Smooth muscle cell (in vitro differentiated cells): Measurements from ENCODE around the gene CDA. TPM values are rescaled to one million over a fixed set of nuclear protein-coding genes. Genes with fewer than 3 reads are reported as not detected.

Source experiments
- DNase-seq: peaks from one replicate; lab custom pipeline; 2025; ENCODE audit not compliant: unreplicated experiment; lab: John Stamatoyannopoulos, UW
- H2AFZ ChIP-seq: fragments of 200-600 bp; sonication (generic); 2 replicates; pipeline ENCODE4 v1.6.0; 2016; ENCODE audit warnings: antibody characterized with exemption, low read depth, mild to moderate bottlenecking
- H3F3A ChIP-seq: fragments of 200-600 bp; sonication (generic); 2 replicates; pipeline ENCODE4 v1.6.0; 2017; ENCODE audit warnings: antibody characterized with exemption, low read depth
- H3K27ac ChIP-seq: fragments of 200-600 bp; sonication (generic); 2 replicates; pipeline ENCODE4 v1.5.1; 2016; ENCODE audit warnings: low read depth, mild to moderate bottlenecking
- H3K27me3 ChIP-seq: fragments of 200-600 bp; sonication (generic); 2 replicates; pipeline ENCODE4 v1.6.1; 2016; ENCODE audit warnings: low read depth, mild to moderate bottlenecking
- H3K36me3 ChIP-seq: fragments of 200-600 bp; sonication (generic); 2 replicates; pipeline ENCODE4 v1.5.1; 2016; ENCODE audit warnings: low read depth
- H3K4me1 ChIP-seq: fragments of 200-600 bp; sonication (generic); 2 replicates; pipeline ENCODE4 v1.5.1; 2016; ENCODE audit warnings: low read depth
- H3K4me2 ChIP-seq: fragments of 200-600 bp; sonication (generic); 2 replicates; pipeline ENCODE4 v1.6.0; 2016; ENCODE audit warnings: mild to moderate bottlenecking
- H3K4me3 ChIP-seq: fragments of 200-600 bp; sonication (generic); 2 replicates; pipeline ENCODE4 v1.5.1; 2016; ENCODE audit warnings: mild to moderate bottlenecking
- H3K79me2 ChIP-seq: fragments of 200-600 bp; sonication (generic); 2 replicates; pipeline ENCODE4 v1.6.0; 2016; ENCODE audit warnings: low read depth, mild to moderate bottlenecking
- H3K9ac ChIP-seq: fragments of 200-600 bp; sonication (generic); 2 replicates; pipeline ENCODE4 v1.6.0; 2016; ENCODE audit warnings: low read depth
- H3K9me3 ChIP-seq: fragments of 200-600 bp; sonication (generic); replicated peaks from 2 replicates; pipeline ENCODE4 v1.5.1; 2016; ENCODE audit warnings: low read depth
- H4K20me1 ChIP-seq: fragments of 200-600 bp; sonication (generic); 2 replicates; pipeline ENCODE4 v1.6.0; 2016; ENCODE audit warnings: low read depth
- WGBS: methylation state at CpG from one replicate; pipeline ENCODE4 v1.1.7; 2016; ENCODE audit warnings: low lambda C conversion rate; 5-methylcytosine and 5-hydroxymethylcytosine counted together
- polyA plus RNA-seq: library from polyadenylated mRNA; unstranded; fragments of >200 nt; fragmentation: Nextera tagmentation; extraction: Ambion mirVana; gene quantifications from 2 replicates; pipeline ENCODE4 v1.2.1, GENCODE V29; 2016
- total RNA-seq: library from RNA; depleted of rRNA; stranded (reverse); fragments of >200 nt; gene quantifications from 2 replicates; pipeline ENCODE4 v1.2.3, GENCODE V29; 2014
- TF ChIP-seq, protein P1 (sequence below): fragments of 200-600 bp; sonication (generic); IDR thresholded peaks from 2 replicates; pipeline ENCODE4 v1.5.1; 2017; ENCODE audit warnings: borderline replicate concordance, mild to moderate bottlenecking, antibody characterized with exemption; ENCODE audit not compliant: insufficient read depth, poor library complexity, severe bottlenecking

CDA gene
- total and polyA plus RNA-seq, 2 experiments from 2014 or later, result 0.58 to 0.78 TPM

DNA sequence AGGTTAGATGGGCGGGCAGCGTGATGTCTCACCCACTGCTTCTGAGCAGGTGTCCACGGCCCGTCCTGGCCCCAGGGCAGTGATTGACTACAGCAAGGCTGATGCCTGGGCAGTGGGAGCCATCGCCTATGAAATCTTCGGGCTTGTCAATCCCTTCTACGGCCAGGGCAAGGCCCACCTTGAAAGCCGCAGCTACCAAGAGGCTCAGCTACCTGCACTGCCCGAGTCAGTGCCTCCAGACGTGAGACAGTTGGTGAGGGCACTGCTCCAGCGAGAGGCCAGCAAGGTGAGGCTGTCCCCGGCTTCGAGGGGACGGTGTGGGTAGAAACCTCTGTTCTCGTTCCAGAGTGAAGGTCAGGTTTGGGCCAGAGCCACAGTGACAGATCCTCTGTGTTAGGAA, 60.0 kb downstream of the CDA start:
- 96% methylated on average over 15 of the region's 15 CpGs for WGBS
- no peak overlapping the region for H3K9ac ChIP-seq
- H4K20me1 ChIP-seq, result no peaks in the 10 kb centered on the region
- no peaks in the 10 kb centered on the region for H3F3A ChIP-seq
- no peak overlapping the region for H3K4me3 ChIP-seq
- H3K36me3 ChIP-seq, result peaks cover 3% of the 10 kb centered on the region
- DNase-seq, result no peak
- no peak overlapping the region for H3K4me2 ChIP-seq
- no peaks in the 10 kb centered on the region for H3K79me2 ChIP-seq
- TF ChIP-seq, protein P1, sequence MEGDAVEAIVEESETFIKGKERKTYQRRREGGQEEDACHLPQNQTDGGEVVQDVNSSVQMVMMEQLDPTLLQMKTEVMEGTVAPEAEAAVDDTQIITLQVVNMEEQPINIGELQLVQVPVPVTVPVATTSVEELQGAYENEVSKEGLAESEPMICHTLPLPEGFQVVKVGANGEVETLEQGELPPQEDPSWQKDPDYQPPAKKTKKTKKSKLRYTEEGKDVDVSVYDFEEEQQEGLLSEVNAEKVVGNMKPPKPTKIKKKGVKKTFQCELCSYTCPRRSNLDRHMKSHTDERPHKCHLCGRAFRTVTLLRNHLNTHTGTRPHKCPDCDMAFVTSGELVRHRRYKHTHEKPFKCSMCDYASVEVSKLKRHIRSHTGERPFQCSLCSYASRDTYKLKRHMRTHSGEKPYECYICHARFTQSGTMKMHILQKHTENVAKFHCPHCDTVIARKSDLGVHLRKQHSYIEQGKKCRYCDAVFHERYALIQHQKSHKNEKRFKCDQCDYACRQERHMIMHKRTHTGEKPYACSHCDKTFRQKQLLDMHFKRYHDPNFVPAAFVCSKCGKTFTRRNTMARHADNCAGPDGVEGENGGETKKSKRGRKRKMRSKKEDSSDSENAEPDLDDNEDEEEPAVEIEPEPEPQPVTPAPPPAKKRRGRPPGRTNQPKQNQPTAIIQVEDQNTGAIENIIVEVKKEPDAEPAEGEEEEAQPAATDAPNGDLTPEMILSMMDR, result no peak
- no peaks in the 10 kb centered on the region for H3K9me3 ChIP-seq
- no peaks in the 10 kb centered on the region for H3K4me1 ChIP-seq
- H3K27ac ChIP-seq, result no peak overlapping the region
- no peaks in the 10 kb centered on the region for H3K27me3 ChIP-seq
- no peak overlapping the region for H2AFZ ChIP-seq

DNA sequence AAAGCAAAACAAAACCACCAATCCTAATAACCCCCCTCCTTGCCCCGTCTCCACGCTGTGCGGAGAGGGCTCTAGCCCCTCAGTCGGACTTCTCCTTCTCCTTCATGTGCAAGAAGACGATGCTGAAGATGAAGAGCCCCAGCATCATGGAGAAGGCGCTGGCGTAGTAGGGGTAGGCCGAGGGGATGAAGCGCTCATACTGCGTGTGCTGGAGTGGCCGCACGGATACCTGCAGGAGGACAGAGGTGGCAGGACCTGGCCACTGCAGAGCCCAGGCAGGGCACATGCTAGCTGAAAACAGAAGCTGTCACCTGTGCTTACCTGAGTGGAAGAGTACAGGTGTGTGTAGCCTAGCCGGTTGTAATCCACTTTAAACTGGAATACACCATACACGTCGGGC, 63.4 kb downstream of the CDA start:
- DNase-seq, result no peak
- TF ChIP-seq, protein P1, result no peak
- Histone ChIP-seq H4K20me1 (peaks cover 15% of the 10 kb centered on the region), H3K27me3 (no peaks in the 10 kb centered on the region), H3K4me3 (no peak overlapping the region), H3K27ac (no peak overlapping the region), H3K36me3 (peaks cover 3% of the 10 kb centered on the region), H2AFZ (no peak overlapping the region), H3F3A (no peaks in the 10 kb centered on the region), H3K9me3 (no peaks in the 10 kb centered on the region), H3K9ac (no peak overlapping the region), H3K79me2 (peaks cover 3% of the 10 kb centered on the region), H3K4me2 (no peak overlapping the region), H3K4me1 (no peaks in the 10 kb centered on the region)
- WGBS, result 96% methylated on average over 15 of the region's 15 CpGs

DNA sequence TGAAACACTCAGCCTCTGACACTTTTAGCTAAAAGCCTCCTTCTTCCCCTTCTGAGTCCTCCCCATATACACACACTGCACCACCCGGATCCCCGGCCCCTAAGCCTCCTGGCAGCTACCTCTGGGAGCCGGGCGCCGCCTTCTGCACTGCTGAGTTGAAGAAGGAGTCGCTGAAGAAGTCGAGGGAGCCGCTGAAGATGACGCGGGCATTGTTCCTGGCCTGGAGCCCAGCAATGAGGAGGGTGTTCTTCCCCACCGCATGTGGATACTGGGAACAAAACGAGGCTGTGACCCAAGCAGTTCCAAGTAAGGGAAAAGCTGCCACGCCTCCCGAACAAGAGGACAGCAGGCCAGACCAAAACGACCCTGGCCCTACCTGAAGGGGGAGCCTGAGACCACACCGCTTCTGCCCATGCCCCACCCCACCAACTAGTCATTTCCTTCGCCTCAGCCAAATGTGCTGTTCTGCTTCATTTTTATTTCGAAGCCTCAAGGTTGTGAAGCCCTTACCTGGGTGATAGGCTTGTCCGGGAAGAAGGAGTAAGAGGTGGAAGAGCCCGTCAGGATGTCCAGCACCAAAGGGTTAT, 65.3 kb downstream of the CDA start:
- Histone ChIP-seq H2AFZ (no peak overlapping the region), H3K4me3 (no peak overlapping the region), H3F3A (no peaks in the 10 kb centered on the region), H3K4me2 (no peak overlapping the region), H3K9me3 (no peaks in the 10 kb centered on the region), H3K27ac (no peak overlapping the region), H3K79me2 (peaks cover 19% of the 10 kb centered on the region), H4K20me1 (peaks cover 20% of the 10 kb centered on the region), H3K4me1 (no peaks in the 10 kb centered on the region), H3K9ac (no peak overlapping the region), H3K27me3 (no peaks in the 10 kb centered on the region), H3K36me3 (peaks cover 3% of the 10 kb centered on the region)
- no peak for DNase-seq
- 93% methylated on average over 20 of the region's 20 CpGs for WGBS
- TF ChIP-seq, protein P1, result no peak

DNA sequence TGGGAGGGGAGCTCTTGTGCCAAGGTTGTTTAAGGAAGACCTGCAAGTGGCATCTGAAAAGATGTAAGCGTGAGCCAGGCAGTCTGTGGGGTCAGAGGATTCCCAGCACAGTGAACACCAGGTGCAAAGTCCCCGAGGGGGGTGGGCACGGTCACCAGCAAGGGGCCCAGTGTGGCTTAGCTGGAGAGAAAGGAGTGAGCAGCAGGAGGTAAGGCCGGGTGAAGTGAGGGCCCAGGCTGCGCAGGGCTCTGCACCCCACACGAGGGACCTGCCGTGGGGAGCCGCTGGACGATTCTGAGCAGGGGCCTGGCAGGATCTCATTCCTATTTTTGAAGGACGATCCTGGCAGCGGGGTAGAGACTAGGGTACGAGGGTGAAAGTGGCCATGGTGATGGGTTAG, 68.1 kb downstream of the CDA start:
- Histone ChIP-seq H3K4me3 (no peak overlapping the region), H3F3A (no peaks in the 10 kb centered on the region), H3K27ac (no peak overlapping the region), H3K79me2 (peaks cover 38% of the 10 kb centered on the region), H3K9ac (no peak overlapping the region), H3K27me3 (no peaks in the 10 kb centered on the region), H3K36me3 (peaks cover 3% of the 10 kb centered on the region), H4K20me1 (peaks cover 20% of the 10 kb centered on the region), H2AFZ (no peak overlapping the region), H3K9me3 (no peaks in the 10 kb centered on the region), H3K4me2 (no peak overlapping the region), H3K4me1 (peaks cover 6% of the 10 kb centered on the region)
- TF ChIP-seq, protein P1, result no peak
- no peak for DNase-seq
- 97% methylated on average over 12 of the region's 12 CpGs for WGBS
